Type B pancreatic cell (in vitro differentiated cells): ENCODE results near the gene RNF14. TPM values are rescaled to one million over a fixed set of nuclear protein-coding genes. Genes with fewer than 3 reads are reported as not detected.

Experiments
- DNase-seq: peaks from one replicate; pipeline ENCODE4 v3.0.0; 2021; ENCODE audit warnings: mixed read lengths; ENCODE audit not compliant: unreplicated experiment; ENCODE audit errors: extremely low spot score
- H3K27ac Mint-ChIP-seq: 2 replicates; pipeline ENCODE4 v1.8.0; 2021; ENCODE audit warnings: mild to moderate bottlenecking, mixed read lengths
- H3K27me3 Mint-ChIP-seq: 2 replicates; pipeline ENCODE4 v1.8.0; 2021; ENCODE audit warnings: mixed read lengths
- H3K36me3 Mint-ChIP-seq: 2 replicates; pipeline ENCODE4 v1.8.0; 2021; ENCODE audit warnings: mixed read lengths
- H3K4me1 Mint-ChIP-seq: one replicate; pipeline ENCODE4 v1.8.0; 2021; ENCODE audit warnings: mixed read lengths; ENCODE audit not compliant: unreplicated experiment
- H3K4me3 Mint-ChIP-seq: 2 replicates; pipeline ENCODE4 v1.8.0; 2021; ENCODE audit warnings: mild to moderate bottlenecking, mixed read lengths
- H3K9me3 Mint-ChIP-seq: 2 replicates; pipeline ENCODE4 v1.8.0; 2021; ENCODE audit warnings: mixed read lengths
- total RNA-seq: library from RNA; stranded (reverse); gene quantifications from 2 replicates; pipeline ENCODE4 v1.2.1, GENCODE V29; 2021; ENCODE audit warnings: low replicate concordance
- TF ChIP-seq, protein P1 (sequence below): fragments of 200-600 bp; sonication (generic); conservative IDR thresholded peaks from 2 replicates; pipeline ENCODE4 v1.5.0; 2021; ENCODE audit warnings: antibody characterized with exemption, mild to moderate bottlenecking

Gene RNF14
- total RNA-seq, 1 donor from 2014 or later, result 39.8 TPM

DNA sequence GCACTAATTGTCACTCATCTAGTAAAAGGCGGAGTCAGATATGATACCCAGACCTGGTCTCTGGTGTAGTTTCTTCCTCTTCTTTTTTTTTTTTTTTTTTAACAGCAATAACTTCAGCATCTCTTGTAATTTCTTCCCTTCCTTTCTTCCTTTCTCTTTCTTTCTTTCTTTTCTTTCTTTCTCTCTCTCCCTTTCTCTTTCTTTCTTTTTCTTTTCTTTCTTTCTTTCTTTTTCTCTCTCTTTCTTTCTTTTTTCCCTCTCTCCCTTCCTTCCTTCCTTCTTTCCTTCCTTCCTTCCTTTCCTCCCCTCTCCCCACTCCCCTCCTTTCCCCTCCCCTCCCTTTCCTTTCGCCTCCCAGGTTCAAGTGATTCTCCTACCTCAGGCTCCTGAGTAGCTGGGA lies 69.8 kb downstream of the RNF14 start:
- Mint-ChIP-seq H3K36me3 (no peaks in the 10 kb centered on the region), H3K9me3 (no peaks in the 10 kb centered on the region), H3K4me3 (no peak overlapping the region), H3K27me3 (no peaks in the 10 kb centered on the region), H3K4me1 (peaks cover 2% of the 10 kb centered on the region), H3K27ac (no peak overlapping the region)
- no peak for DNase-seq
- TF ChIP-seq, protein P1, sequence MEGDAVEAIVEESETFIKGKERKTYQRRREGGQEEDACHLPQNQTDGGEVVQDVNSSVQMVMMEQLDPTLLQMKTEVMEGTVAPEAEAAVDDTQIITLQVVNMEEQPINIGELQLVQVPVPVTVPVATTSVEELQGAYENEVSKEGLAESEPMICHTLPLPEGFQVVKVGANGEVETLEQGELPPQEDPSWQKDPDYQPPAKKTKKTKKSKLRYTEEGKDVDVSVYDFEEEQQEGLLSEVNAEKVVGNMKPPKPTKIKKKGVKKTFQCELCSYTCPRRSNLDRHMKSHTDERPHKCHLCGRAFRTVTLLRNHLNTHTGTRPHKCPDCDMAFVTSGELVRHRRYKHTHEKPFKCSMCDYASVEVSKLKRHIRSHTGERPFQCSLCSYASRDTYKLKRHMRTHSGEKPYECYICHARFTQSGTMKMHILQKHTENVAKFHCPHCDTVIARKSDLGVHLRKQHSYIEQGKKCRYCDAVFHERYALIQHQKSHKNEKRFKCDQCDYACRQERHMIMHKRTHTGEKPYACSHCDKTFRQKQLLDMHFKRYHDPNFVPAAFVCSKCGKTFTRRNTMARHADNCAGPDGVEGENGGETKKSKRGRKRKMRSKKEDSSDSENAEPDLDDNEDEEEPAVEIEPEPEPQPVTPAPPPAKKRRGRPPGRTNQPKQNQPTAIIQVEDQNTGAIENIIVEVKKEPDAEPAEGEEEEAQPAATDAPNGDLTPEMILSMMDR, result no peak

Other genes starting within 250 kb of the RNF14 start
- 22.8 and 41.7 TPM in 2 replicates for gene PCDH1, start 90.7 kb upstream of the RNF14 start, total RNA-seq
- gene DELE1, start 45.2 kb upstream of the RNF14 start, total RNA-seq, result 45.7 and 67.9 TPM in 2 replicates
- gene PCDH12, start 10.9 kb upstream of the RNF14 start, total RNA-seq, result not detected in 2 replicates
- 41.3 and 50.4 TPM in 2 replicates for gene GNPDA1, start 43.9 kb downstream of the RNF14 start, total RNA-seq
- gene NDFIP1, start 139.7 kb downstream of the RNF14 start, total RNA-seq, result 57.7 and 59.3 TPM in 2 replicates